Measurements from ENCODE around the gene SOX18.
"Not testable (repeated sequence)": the region's sequence is repeated elsewhere in the genome, so short reads cannot be mapped to it uniquely, and the experiment has no call there.

GRCh38 chr20:64012385-64013154, 36.9 kb downstream of the SOX18 start:
- TF ChIP-seq, protein P1, sequence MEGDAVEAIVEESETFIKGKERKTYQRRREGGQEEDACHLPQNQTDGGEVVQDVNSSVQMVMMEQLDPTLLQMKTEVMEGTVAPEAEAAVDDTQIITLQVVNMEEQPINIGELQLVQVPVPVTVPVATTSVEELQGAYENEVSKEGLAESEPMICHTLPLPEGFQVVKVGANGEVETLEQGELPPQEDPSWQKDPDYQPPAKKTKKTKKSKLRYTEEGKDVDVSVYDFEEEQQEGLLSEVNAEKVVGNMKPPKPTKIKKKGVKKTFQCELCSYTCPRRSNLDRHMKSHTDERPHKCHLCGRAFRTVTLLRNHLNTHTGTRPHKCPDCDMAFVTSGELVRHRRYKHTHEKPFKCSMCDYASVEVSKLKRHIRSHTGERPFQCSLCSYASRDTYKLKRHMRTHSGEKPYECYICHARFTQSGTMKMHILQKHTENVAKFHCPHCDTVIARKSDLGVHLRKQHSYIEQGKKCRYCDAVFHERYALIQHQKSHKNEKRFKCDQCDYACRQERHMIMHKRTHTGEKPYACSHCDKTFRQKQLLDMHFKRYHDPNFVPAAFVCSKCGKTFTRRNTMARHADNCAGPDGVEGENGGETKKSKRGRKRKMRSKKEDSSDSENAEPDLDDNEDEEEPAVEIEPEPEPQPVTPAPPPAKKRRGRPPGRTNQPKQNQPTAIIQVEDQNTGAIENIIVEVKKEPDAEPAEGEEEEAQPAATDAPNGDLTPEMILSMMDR (IDR thresholded peaks at IDR 0.05 in 4 of 5, conservative IDR thresholded peaks at IDR 0.05 in 1 of 5) = not testable (repeated sequence)
- TF ChIP-seq POLR2A (IDR thresholded peaks at IDR 0.05) = not testable (repeated sequence)

Measured in gastrocnemius medialis (tissue), 4 donors.